ENCODE data around the gene NDUFB7. TPM values are rescaled to one million over a fixed set of nuclear protein-coding genes. Genes with fewer than 3 reads are reported as not detected.
A peak's percentile ranks its signal among the peaks of the same experiment; 100 is the strongest.

The NDUFB7 gene
- total RNA-seq, 1 experiment from 2014 or later, result 192 TPM

GRCh38 chr19:14570864-14571527 lies 870 bp downstream of the NDUFB7 start:
- Histone ChIP-seq H3K36me3 (ENCODE audit: low read depth) (no peaks in the 10 kb centered on the region), H3F3A (ENCODE audit: insufficient read depth, low read depth) (peaks cover 44% of the 10 kb centered on the region; the same call in 1 of the 2 replicates), H3K4me3 (peak overlapping the region; percentile 66), H3K9me3 (ENCODE audit: insufficient read depth, low read depth) (no peaks in the 10 kb centered on the region), H3K4me2 (peak overlapping the region; percentile 97), H4K20me1 (ENCODE audit: insufficient read depth) (peaks cover 30% of the 10 kb centered on the region), H3K79me2 (ENCODE audit: low read depth) (peaks cover 36% of the 10 kb centered on the region), H3K27ac (no peak overlapping the region), H2AFZ (peak overlapping the region; percentile 81; the same call in 1 of the 2 replicates), H3K4me1 (replicated peaks; ENCODE audit: insufficient read depth) (peaks cover 14% of the 10 kb centered on the region), H3K27me3 (ENCODE audit: insufficient read depth, low read depth) (no peaks in the 10 kb centered on the region), H3K9me2 (ENCODE audit: insufficient read depth) (no peaks in the 10 kb centered on the region)
- TF ChIP-seq CTCF (conservative IDR thresholded peaks at IDR 0.05) (no peak), EZH2 (IDR thresholded peaks at IDR 0.05; ENCODE audit: low read depth) (no peak)
- intact Hi-C loops (cut with micrococcal nuclease; ENCODE audit: unreplicated experiment), result loop anchor here (5.0 kb wide), 1 partner anchor 301 kb away; no protein-coding TSS in a partner anchor
- ChIA-PET POLR2A (ENCODE audit: unreplicated experiment) (interaction anchor here (0.7 kb wide), 1 partner anchor 103 kb away, joined by 3 read pairs; no protein-coding TSS in a partner anchor), CTCF (interaction anchor here (0.7 kb wide), 1 partner anchor 435 kb away, joined by 11 read pairs; no protein-coding TSS in a partner anchor)
- DNase-seq, result peak in 1 of 2 experiments; percentile 25
- BruUV-seq (replicated peaks), result no TSS peak

- ChIA-PET POLR2A (ENCODE audit: unreplicated experiment) (interaction anchor here (0.6 kb wide), 1 partner anchor 463 kb away, joined by 5 read pairs; no protein-coding TSS in a partner anchor), CTCF (no interaction called here)
- H3K36me3 ChIP-seq (ENCODE audit: low read depth), result peaks cover 14% of the 10 kb centered on the region; the same call in 1 of the 2 replicates
- H3K9me2 ChIP-seq (ENCODE audit: insufficient read depth), result no peaks in the 10 kb centered on the region
- peaks cover 9% of the 10 kb centered on the region for H3K4me1 ChIP-seq (replicated peaks; ENCODE audit: insufficient read depth)
- intact Hi-C loops (cut with micrococcal nuclease; ENCODE audit: unreplicated experiment), result no loop called here
- no peak overlapping the region for H3K27ac ChIP-seq
- no TSS peak for BruUV-seq (replicated peaks)
- no peaks in the 10 kb centered on the region for H3K9me3 ChIP-seq (ENCODE audit: insufficient read depth, low read depth)
- H3K4me3 ChIP-seq, result no peak overlapping the region
- H2AFZ ChIP-seq, result no peak overlapping the region
- H4K20me1 ChIP-seq (ENCODE audit: insufficient read depth), result peaks cover 34% of the 10 kb centered on the region
- H3K79me2 ChIP-seq (ENCODE audit: low read depth), result peaks cover 42% of the 10 kb centered on the region
- DNase-seq, result peak in 1 of 2 experiments; percentile 17
- no peak for TF ChIP-seq EZH2 (IDR thresholded peaks at IDR 0.05; ENCODE audit: low read depth)
- H3K4me2 ChIP-seq, result no peak overlapping the region
- H3F3A ChIP-seq (ENCODE audit: insufficient read depth, low read depth), result peaks cover 34% of the 10 kb centered on the region; the same call in 1 of the 2 replicates
- H3K27me3 ChIP-seq (ENCODE audit: insufficient read depth, low read depth), result no peaks in the 10 kb centered on the region
Observed at GRCh38 chr19:14567079-14567478, 4.8 kb downstream of the NDUFB7 start.

GRCh38 chr19:14566712-14567077 lies 5.2 kb downstream of the NDUFB7 start:
- Histone ChIP-seq H3K4me1 (replicated peaks; ENCODE audit: insufficient read depth) (peaks cover 9% of the 10 kb centered on the region), H3F3A (ENCODE audit: insufficient read depth, low read depth) (peaks cover 34% of the 10 kb centered on the region; the same call in 1 of the 2 replicates), H2AFZ (no peak overlapping the region), H3K4me3 (no peak overlapping the region), H3K4me2 (no peak overlapping the region), H3K9me3 (ENCODE audit: insufficient read depth, low read depth) (no peaks in the 10 kb centered on the region), H3K27ac (no peak overlapping the region), H4K20me1 (ENCODE audit: insufficient read depth) (peaks cover 34% of the 10 kb centered on the region), H3K36me3 (ENCODE audit: low read depth) (peaks cover 14% of the 10 kb centered on the region; the same call in 1 of the 2 replicates), H3K9me2 (ENCODE audit: insufficient read depth) (no peaks in the 10 kb centered on the region), H3K79me2 (ENCODE audit: low read depth) (peaks cover 43% of the 10 kb centered on the region), H3K27me3 (ENCODE audit: insufficient read depth, low read depth) (no peaks in the 10 kb centered on the region)
- TF ChIP-seq EZH2 (IDR thresholded peaks at IDR 0.05; ENCODE audit: low read depth) (no peak), CTCF (conservative IDR thresholded peaks at IDR 0.05) (no peak)
- ChIA-PET POLR2A (ENCODE audit: unreplicated experiment) (no interaction called here), CTCF (no interaction called here)
- no TSS peak for BruUV-seq (replicated peaks)
- intact Hi-C loops (cut with micrococcal nuclease; ENCODE audit: unreplicated experiment), result no loop called here
- no peak for DNase-seq
